GM18861 (cell line): ENCODE measurements around the gene MTERF1.

Source experiments
- ATAC-seq: cut with Tn5 transposase; IDR thresholded peaks from one replicate; pipeline ENCODE4 v1.9.1; 2021; ENCODE audit not compliant: unreplicated experiment

Gene MTERF1

DNA sequence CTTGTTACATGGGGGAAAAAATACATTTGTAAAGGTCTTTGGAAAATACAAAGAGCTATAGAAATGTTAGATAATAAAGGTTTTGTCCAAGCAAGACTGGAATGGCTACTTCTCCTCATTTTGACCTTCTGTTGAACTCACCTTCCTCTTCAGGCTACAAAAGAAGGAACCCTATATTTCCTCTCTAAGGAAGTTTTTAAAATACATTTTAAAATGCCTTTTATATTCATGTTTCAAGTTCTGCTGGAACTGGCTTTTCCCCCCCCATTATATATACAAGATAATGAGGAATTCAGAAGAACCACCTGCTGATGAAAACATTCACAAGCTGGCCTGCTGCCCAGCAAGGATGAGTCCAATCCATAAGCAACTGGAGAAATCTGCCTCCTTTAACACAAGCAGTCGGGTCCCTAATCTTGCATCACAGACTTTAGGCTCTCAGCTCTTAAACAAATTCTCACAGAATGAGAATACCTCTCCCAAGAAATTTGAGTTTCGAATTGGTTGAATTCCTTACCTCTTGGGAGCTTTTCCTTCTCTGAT is 44.6 kb downstream of the MTERF1 start:
- ATAC-seq, result no peak

GRCh38 chr7:91835091-91835825 is 45.2 kb downstream of the MTERF1 start:
- ATAC-seq, result no peak

DNA sequence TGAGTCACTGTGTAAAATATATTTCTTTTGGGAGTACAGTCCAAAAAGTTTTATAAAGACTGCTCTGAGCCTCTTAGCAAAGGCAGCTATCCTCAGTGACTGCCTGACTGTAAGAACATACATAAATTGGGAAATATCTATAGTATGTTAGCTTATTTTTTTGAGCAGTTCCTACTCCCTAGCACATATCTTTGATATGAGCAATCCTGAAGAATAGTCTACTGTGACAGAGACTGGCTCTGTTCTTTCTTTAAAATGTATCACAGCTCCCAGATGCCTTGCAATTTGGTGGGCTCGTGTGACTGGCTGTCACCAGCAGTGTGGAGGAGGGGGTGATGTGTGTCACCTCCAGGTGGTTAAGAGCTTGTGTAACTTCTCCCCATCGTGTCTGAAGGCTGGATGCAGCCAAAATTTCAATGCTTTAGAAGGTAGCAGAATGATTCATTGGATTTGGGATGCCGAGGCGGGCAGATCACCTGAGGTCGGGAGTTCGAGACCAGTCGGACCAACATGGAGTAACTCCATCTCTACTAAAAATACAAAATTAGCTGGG is 47.9 kb downstream of the MTERF1 start:
- ATAC-seq, result no peak

DNA sequence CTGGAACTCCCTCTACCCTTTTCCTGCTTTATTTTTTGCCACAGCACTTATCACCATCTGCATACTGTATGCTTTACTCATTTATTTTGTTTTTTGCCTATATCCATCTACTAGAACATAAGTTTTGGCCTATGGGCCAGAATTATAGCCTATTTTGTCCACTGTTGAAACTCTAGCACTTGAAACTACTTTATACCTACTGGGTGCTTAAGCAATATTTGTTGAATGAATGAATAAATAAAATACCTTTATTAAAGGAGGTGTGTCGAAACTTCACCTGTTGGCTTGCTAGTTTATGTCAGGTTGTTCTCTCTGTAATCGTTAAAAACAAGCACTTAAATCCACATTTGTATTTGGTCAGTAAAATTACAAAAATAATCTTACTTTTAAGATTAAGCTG is 53.3 kb downstream of the MTERF1 start:
- ATAC-seq, result no peak

DNA sequence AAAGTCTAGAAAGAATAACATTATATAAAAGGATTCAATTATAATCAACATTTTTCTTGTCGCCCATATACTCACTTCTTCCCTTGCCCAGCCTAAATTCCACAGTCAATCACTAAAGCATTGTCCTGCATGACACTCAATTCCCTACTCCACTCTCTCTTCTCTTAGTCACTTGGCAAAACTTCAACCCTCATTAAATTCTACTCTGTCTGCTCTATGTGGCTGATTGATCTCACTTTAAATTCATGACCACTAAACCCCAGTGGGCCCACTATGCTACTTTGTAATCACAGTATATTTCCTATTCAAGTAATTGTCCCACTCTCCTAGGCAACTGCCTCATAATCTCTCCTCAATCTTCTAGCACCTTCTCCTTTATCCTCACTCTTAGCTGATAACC is 54.1 kb downstream of the MTERF1 start:
- no peak for ATAC-seq

GRCh38 chr7:91824201-91824600 is 56.3 kb downstream of the MTERF1 start:
- ATAC-seq, result no peak
